ENCODE data around the gene CORO2B.
"Not testable (repeated sequence)": the region's sequence is repeated elsewhere in the genome, so short reads cannot be mapped to it uniquely, and the experiment has no call there.

The CORO2B gene

DNA sequence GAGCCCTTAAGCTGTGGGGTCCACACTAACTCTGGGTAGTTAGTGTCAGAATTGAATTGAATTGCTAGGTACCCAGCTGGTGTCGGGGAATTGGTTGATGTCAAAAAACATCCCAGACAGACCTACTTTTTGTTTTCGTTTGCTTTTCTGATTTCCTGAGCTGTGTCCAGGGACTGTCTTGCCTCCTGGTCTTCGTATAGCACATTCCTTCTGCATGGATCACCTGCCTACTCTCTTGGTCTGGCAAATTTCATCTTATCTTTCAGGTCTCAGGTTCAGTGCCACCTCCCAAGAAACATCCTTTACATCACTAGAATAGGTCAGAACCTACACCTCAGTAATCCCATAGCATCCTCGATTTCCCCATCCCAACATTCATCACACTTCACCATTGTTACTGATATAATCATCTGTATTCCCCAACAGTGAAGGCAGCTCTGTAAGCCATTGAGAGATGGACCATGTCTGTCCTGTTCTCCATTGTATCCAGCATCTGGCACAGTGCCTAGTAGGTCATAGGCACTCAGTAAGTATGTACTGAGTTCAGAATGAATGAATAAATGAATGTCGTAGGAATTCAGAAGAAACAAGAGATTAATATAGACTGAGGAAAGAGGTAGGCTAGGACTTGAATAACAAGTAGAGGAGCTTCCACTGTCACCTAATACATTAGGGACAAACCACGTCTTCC is 160.7 kb downstream of the CORO2B start:
- DNase-seq (ENCODE audit: low read depth): no peak
- H3K4me3 ChIP-seq (ENCODE audit: low read depth, low read length): no peak overlapping the region
- TF ChIP-seq, protein P1, sequence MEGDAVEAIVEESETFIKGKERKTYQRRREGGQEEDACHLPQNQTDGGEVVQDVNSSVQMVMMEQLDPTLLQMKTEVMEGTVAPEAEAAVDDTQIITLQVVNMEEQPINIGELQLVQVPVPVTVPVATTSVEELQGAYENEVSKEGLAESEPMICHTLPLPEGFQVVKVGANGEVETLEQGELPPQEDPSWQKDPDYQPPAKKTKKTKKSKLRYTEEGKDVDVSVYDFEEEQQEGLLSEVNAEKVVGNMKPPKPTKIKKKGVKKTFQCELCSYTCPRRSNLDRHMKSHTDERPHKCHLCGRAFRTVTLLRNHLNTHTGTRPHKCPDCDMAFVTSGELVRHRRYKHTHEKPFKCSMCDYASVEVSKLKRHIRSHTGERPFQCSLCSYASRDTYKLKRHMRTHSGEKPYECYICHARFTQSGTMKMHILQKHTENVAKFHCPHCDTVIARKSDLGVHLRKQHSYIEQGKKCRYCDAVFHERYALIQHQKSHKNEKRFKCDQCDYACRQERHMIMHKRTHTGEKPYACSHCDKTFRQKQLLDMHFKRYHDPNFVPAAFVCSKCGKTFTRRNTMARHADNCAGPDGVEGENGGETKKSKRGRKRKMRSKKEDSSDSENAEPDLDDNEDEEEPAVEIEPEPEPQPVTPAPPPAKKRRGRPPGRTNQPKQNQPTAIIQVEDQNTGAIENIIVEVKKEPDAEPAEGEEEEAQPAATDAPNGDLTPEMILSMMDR (IDR thresholded peaks at IDR 0.05; ENCODE audit: insufficient read depth, low read depth, low read length, missing control alignments): no peak

- TF ChIP-seq, protein P1 (IDR thresholded peaks at IDR 0.05; ENCODE audit: insufficient read depth, low read depth, low read length, missing control alignments): no peak
- H3K4me3 ChIP-seq (ENCODE audit: low read depth, low read length): no peak overlapping the region
- DNase-seq (ENCODE audit: low read depth): no peak
Observed at GRCh38 chr15:68743256-68743655, 164.5 kb downstream of the CORO2B start.

GRCh38 chr15:68749365-68749764 is 170.6 kb downstream of the CORO2B start:
- no peak overlapping the region for H3K4me3 ChIP-seq (ENCODE audit: low read depth, low read length)
- TF ChIP-seq, protein P1 (IDR thresholded peaks at IDR 0.05; ENCODE audit: insufficient read depth, low read depth, low read length, missing control alignments): no peak
- no peak for DNase-seq (ENCODE audit: low read depth)

DNA sequence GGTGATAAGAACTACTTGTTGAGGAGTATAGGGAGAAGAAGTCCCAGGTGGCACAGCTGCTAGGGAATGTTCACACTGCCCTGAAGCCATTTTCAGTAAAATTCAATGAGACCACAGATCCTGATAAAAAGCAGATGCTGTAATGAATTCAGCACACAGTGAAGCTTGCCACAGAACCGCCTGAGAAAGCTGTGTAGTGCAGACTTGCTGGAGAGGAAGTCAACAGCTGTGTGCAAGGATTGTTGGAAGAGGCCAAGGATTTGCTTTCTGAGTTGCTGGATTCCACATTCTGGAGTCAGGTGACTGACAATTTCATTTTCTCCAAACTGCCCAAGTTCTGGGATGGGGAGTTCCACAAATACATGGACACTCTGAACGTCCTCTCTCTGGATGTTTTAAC is 171.0 kb downstream of the CORO2B start:
- no peak overlapping the region for H3K4me3 ChIP-seq (ENCODE audit: low read depth, low read length)
- TF ChIP-seq, protein P1 (IDR thresholded peaks at IDR 0.05; ENCODE audit: insufficient read depth, low read depth, low read length, missing control alignments): no peak
- DNase-seq (ENCODE audit: low read depth): no peak

DNA sequence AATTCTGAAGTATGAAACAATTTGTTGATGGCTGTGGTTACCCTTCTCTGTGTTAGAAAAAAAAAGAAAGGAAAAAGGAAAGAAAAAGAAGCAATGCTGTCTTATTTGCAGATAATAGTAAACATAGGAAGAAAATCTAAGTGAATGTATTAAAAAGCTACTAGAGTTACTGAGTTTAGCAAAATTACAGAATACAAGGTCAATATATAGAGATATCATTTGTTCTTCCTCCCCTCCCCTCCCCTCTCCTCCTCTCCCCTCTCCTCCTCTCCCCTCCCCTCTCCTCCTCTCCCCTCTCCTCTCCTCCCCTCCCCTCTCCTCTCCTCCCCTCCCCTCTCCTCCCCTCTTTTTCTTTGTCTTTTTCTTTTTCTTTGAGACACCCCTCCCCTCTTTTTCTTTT is 172.8 kb downstream of the CORO2B start:
- H3K4me3 ChIP-seq (ENCODE audit: low read depth, low read length): no peak overlapping the region
- TF ChIP-seq, protein P1 (IDR thresholded peaks at IDR 0.05; ENCODE audit: insufficient read depth, low read depth, low read length, missing control alignments): no peak
- DNase-seq (ENCODE audit: low read depth): no peak

DNA sequence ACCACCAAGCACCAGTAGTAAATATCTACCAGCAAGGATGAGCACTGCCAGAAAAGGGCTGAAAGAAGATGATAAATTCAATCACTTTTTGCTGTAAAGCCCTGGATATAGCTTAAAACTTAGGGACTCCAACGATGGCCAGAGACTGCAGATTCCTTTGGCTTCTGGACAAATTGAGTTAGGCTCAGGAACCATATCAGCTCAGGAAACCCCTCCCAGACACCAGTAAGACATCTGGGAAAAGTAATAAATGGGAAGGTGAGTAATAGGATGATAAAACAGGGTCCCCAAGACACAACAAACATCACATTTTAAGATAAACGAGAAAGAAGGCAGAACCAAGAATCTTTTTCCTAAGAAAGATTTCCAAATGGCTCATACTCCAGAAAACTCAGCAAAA is 176.9 kb downstream of the CORO2B start:
- TF ChIP-seq, protein P1 (IDR thresholded peaks at IDR 0.05; ENCODE audit: insufficient read depth, low read depth, low read length, missing control alignments): no peak
- no peak overlapping the region for H3K4me3 ChIP-seq (ENCODE audit: low read depth, low read length)
- no peak for DNase-seq (ENCODE audit: low read depth)

- not testable (repeated sequence) for DNase-seq (ENCODE audit: low read depth); H3K4me3 ChIP-seq (ENCODE audit: low read depth, low read length)
Observed at GRCh38 chr15:68759982-68760579, 181.3 kb downstream of the CORO2B start.

Measured in GM12865 (cell line).